HG03139 (cell line): Measurements from ENCODE around the gene SLCO1A2.
"Not testable (repeated sequence)": the region's sequence is repeated elsewhere in the genome, so short reads cannot be mapped to it uniquely, and the experiment has no call there.

ENCODE experiments used
- ATAC-seq: cut with Tn5 transposase; IDR thresholded peaks from one replicate; pipeline ENCODE4 v1.9.1; 2021; ENCODE audit not compliant: unreplicated experiment

The SLCO1A2 gene

GRCh38 chr12:21334771-21335325, at the start of gene SLCO1A2:
SLCO1A2 (minus strand) TSS chr12:21334917; CDS start chr12:21334647, 270 bp downstream.
- ATAC-seq, result no peak

GRCh38 chr12:21384261-21384660, 49.5 kb upstream of the SLCO1A2 start:
- no peak for ATAC-seq

- not testable (repeated sequence) for ATAC-seq
Measured at GRCh38 chr12:21381320-21381719, 46.6 kb upstream of the SLCO1A2 start.

GRCh38 chr12:21379218-21379617, 44.5 kb upstream of the SLCO1A2 start:
- no peak for ATAC-seq

GRCh38 chr12:21372602-21373001, 37.9 kb upstream of the SLCO1A2 start, which contains the start of gene IAPP:
IAPP (plus strand) TSS chr12:21372902; CDS start chr12:21373352, 450 bp downstream.
- ATAC-seq, result no peak

GRCh38 chr12:21370845-21371449, 36.2 kb upstream of the SLCO1A2 start:
- no peak for ATAC-seq

GRCh38 chr12:21369141-21369980, 34.6 kb upstream of the SLCO1A2 start:
- ATAC-seq, result no peak

- ATAC-seq, result not testable (repeated sequence)
Measured at GRCh38 chr12:21360632-21361031, 25.9 kb upstream of the SLCO1A2 start.

- ATAC-seq, result no peak
Measured at GRCh38 chr12:21354641-21355040, 19.9 kb upstream of the SLCO1A2 start.

GRCh38 chr12:21353948-21354347, 19.2 kb upstream of the SLCO1A2 start:
- ATAC-seq, result no peak

GRCh38 chr12:21353487-21353886, 18.8 kb upstream of the SLCO1A2 start:
- no peak for ATAC-seq

- ATAC-seq, result no peak
Measured at GRCh38 chr12:21350975-21351374, 16.3 kb upstream of the SLCO1A2 start.

GRCh38 chr12:21346542-21347205, 12.0 kb upstream of the SLCO1A2 start:
- ATAC-seq, result no peak

- no peak for ATAC-seq
Measured at GRCh38 chr12:21343636-21344035, 8.9 kb upstream of the SLCO1A2 start.

- ATAC-seq, result no peak
Measured at GRCh38 chr12:21341769-21342168, 7.1 kb upstream of the SLCO1A2 start.

GRCh38 chr12:21340403-21340802, 5.7 kb upstream of the SLCO1A2 start:
- ATAC-seq, result no peak

GRCh38 chr12:21339921-21340320, 5.2 kb upstream of the SLCO1A2 start:
- no peak for ATAC-seq

GRCh38 chr12:21337959-21338744, 3.4 kb upstream of the SLCO1A2 start:
- no peak for ATAC-seq

- no peak for ATAC-seq
Measured at GRCh38 chr12:21337453-21337852, 2.7 kb upstream of the SLCO1A2 start.

GRCh38 chr12:21336656-21337055, 1.9 kb upstream of the SLCO1A2 start:
- no peak for ATAC-seq
